Astrocyte (in vitro differentiated cells and primary cell): ENCODE measurements around the gene LUZP2. TPM values are rescaled to one million over a fixed set of nuclear protein-coding genes. Genes with fewer than 3 reads are reported as not detected.

Experiments used
- DNase-seq: peaks from one replicate; pipeline ENCODE4 v3.0.0-alpha.2; 2010; ENCODE audit warnings: low read depth
- FAIRE-seq: peaks from 2 replicates; lab custom pipeline; 2011; peaks lifted over from hg19 to GRCh38; lab: Jason Lieb, UNC
- H2AFZ ChIP-seq: 2 replicates; pipeline ENCODE4 v1.6.0; 2012; ENCODE audit warnings: low read depth, low read length, inconsistent platforms
- H3K27ac ChIP-seq: 2 replicates; pipeline ENCODE4 v1.5.1; 2011; ENCODE audit warnings: low read depth, low read length, inconsistent platforms
- H3K27me3 ChIP-seq: 2 replicates; pipeline ENCODE4 v1.6.0; 2011; ENCODE audit warnings: low read length, inconsistent platforms; ENCODE audit not compliant: insufficient read depth
- H3K36me3 ChIP-seq: 2 replicates; pipeline ENCODE4 v1.5.1; 2011; ENCODE audit warnings: low read length, inconsistent platforms; ENCODE audit not compliant: insufficient read depth
- H3K4me1 ChIP-seq: 2 replicates; pipeline ENCODE4 v1.5.1; 2011; ENCODE audit warnings: low read length, inconsistent platforms; ENCODE audit not compliant: insufficient read depth
- H3K4me2 ChIP-seq: 2 replicates; pipeline ENCODE4 v1.6.0; 2012; ENCODE audit warnings: low read length, inconsistent platforms
- H3K4me3 ChIP-seq: 2 replicates; pipeline ENCODE4 v1.5.1; 2011; ENCODE audit warnings: low read depth, mild to moderate bottlenecking, low read length, inconsistent platforms; ENCODE audit not compliant: insufficient read depth
- H3K79me2 ChIP-seq: 2 replicates; pipeline ENCODE4 v1.6.0; 2012; ENCODE audit warnings: mild to moderate bottlenecking, low read length, inconsistent platforms; ENCODE audit not compliant: insufficient read depth
- H3K9ac ChIP-seq: 2 replicates; pipeline ENCODE4 v1.6.0; 2012; ENCODE audit warnings: mild to moderate bottlenecking, low read length, inconsistent platforms
- H3K9me3 ChIP-seq: 2 replicates; pipeline ENCODE4 v1.5.1; 2012; ENCODE audit warnings: low read depth, mild to moderate bottlenecking, low read length, inconsistent platforms; ENCODE audit not compliant: insufficient read depth
- H4K20me1 ChIP-seq: 2 replicates; pipeline ENCODE4 v1.6.0; 2012; ENCODE audit warnings: low read length, inconsistent platforms; ENCODE audit not compliant: insufficient read depth
- H3K27ac Mint-ChIP-seq: one replicate; pipeline ENCODE4 v1.8.0; 2021; ENCODE audit warnings: mild to moderate bottlenecking, mixed read lengths; ENCODE audit not compliant: unreplicated experiment
- H3K27me3 Mint-ChIP-seq: one replicate; pipeline ENCODE4 v1.8.0; 2021; ENCODE audit warnings: low read depth, mixed read lengths; ENCODE audit not compliant: unreplicated experiment
- H3K36me3 Mint-ChIP-seq: one replicate; pipeline ENCODE4 v1.8.0; 2021; ENCODE audit warnings: low read depth, mixed read lengths; ENCODE audit not compliant: unreplicated experiment
- H3K4me1 Mint-ChIP-seq: one replicate; pipeline ENCODE4 v1.8.0; 2021; ENCODE audit warnings: low read depth, mixed read lengths; ENCODE audit not compliant: unreplicated experiment
- H3K4me3 Mint-ChIP-seq: one replicate; pipeline ENCODE4 v1.8.0; 2021; ENCODE audit warnings: mild to moderate bottlenecking, moderate library complexity, mixed read lengths; ENCODE audit not compliant: unreplicated experiment
- H3K9me3 Mint-ChIP-seq: one replicate; pipeline ENCODE4 v1.8.0; 2021; ENCODE audit warnings: mild to moderate bottlenecking, mixed read lengths; ENCODE audit not compliant: unreplicated experiment
- EZH2 ChIP-seq: IDR thresholded peaks from 2 replicates; pipeline ENCODE4 v1.6.1; 2012; ENCODE audit warnings: mild to moderate bottlenecking, low read length, inconsistent platforms; ENCODE audit not compliant: insufficient read depth
- total RNA-seq: library from RNA; stranded (reverse); gene quantifications from 2 replicates; pipeline ENCODE4 v1.2.1, GENCODE V29; 2021
- TF ChIP-seq, protein P1 (sequence below): IDR thresholded peaks from 2 replicates; pipeline ENCODE4 v1.5.1; 2011; ENCODE audit warnings: low read depth, mild to moderate bottlenecking, inconsistent platforms, low read length, moderate library complexity; ENCODE audit not compliant: insufficient read depth

The LUZP2 gene
- total RNA-seq, 1 donor from 2014 or later = 2.3 TPM

DNA sequence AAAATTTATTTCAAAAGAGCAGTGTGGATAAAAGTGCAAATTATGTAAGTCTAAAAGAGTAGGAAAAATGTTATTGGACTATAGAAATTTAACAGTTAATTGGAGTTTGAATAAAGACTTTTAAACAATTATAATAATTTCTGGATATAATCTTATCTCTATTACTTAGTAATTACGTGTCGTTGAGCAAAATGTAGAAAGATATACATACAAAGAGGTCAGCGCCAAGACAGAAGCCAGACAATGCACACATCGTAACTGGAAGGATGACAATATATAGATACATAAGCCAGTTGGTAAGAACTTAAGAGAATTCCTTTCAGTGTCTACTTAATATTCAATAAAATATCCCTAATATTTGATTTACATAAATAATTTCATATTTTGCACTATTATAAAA, 157.0 kb downstream of the LUZP2 start:
- Histone ChIP-seq H3K4me2 (no peak overlapping the region), H3K4me3 (no peak overlapping the region), H3K27me3 (no peaks in the 10 kb centered on the region), H4K20me1 (no peaks in the 10 kb centered on the region), H2AFZ (no peak overlapping the region), H3K27ac (no peak overlapping the region), H3K9ac (no peak overlapping the region), H3K36me3 (no peaks in the 10 kb centered on the region), H3K9me3 (no peaks in the 10 kb centered on the region), H3K79me2 (no peaks in the 10 kb centered on the region), H3K4me1 (no peaks in the 10 kb centered on the region)
- Mint-ChIP-seq H3K4me3 (no peak overlapping the region), H3K4me1 (no peaks in the 10 kb centered on the region), H3K36me3 (peaks cover 1% of the 10 kb centered on the region), H3K27ac (no peak overlapping the region), H3K9me3 (peaks cover 2% of the 10 kb centered on the region), H3K27me3 (no peaks in the 10 kb centered on the region)
- DNase-seq (no peak), FAIRE-seq (no peak)
- TF ChIP-seq, protein P1, sequence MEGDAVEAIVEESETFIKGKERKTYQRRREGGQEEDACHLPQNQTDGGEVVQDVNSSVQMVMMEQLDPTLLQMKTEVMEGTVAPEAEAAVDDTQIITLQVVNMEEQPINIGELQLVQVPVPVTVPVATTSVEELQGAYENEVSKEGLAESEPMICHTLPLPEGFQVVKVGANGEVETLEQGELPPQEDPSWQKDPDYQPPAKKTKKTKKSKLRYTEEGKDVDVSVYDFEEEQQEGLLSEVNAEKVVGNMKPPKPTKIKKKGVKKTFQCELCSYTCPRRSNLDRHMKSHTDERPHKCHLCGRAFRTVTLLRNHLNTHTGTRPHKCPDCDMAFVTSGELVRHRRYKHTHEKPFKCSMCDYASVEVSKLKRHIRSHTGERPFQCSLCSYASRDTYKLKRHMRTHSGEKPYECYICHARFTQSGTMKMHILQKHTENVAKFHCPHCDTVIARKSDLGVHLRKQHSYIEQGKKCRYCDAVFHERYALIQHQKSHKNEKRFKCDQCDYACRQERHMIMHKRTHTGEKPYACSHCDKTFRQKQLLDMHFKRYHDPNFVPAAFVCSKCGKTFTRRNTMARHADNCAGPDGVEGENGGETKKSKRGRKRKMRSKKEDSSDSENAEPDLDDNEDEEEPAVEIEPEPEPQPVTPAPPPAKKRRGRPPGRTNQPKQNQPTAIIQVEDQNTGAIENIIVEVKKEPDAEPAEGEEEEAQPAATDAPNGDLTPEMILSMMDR = no peak
- TF ChIP-seq EZH2 = no peak

DNA sequence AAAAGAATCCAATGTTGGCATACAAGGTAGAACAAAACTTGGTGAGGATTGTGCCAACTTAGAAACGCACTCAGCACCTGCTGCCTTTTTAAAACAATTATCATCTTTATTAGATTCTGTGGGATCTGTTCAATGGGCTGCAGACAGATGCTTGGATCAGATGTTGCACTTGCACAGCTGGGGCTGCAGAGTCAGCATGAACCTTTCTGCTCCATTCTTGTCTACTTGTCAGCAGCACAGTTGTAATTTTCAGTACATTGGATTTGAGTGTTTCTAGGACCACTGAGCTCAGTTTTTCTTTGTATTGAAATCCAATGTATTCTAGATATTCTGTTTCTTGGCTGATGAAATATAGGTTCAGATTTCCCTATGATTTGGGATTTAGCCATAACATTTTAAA, 164.5 kb downstream of the LUZP2 start:
- no peak overlapping the region for H3K27ac ChIP-seq
- H3K36me3 ChIP-seq = no peaks in the 10 kb centered on the region
- no peak overlapping the region for H2AFZ ChIP-seq
- no peak overlapping the region for H3K9ac ChIP-seq
- no peaks in the 10 kb centered on the region for H3K4me1 ChIP-seq
- no peaks in the 10 kb centered on the region for H3K27me3 ChIP-seq
- DNase-seq = no peak
- H3K4me2 ChIP-seq = no peak overlapping the region
- peaks cover 7% of the 10 kb centered on the region for H3K9me3 Mint-ChIP-seq
- no peaks in the 10 kb centered on the region for H3K4me1 Mint-ChIP-seq
- peaks cover 1% of the 10 kb centered on the region for H3K36me3 Mint-ChIP-seq
- TF ChIP-seq, protein P1 = no peak
- TF ChIP-seq EZH2 = no peak
- H3K79me2 ChIP-seq = no peaks in the 10 kb centered on the region
- H3K9me3 ChIP-seq = peaks cover 2% of the 10 kb centered on the region
- no peak overlapping the region for H3K4me3 Mint-ChIP-seq
- H3K27ac Mint-ChIP-seq = no peak overlapping the region
- no peak overlapping the region for H3K4me3 ChIP-seq
- no peak for FAIRE-seq
- H4K20me1 ChIP-seq = no peaks in the 10 kb centered on the region
- H3K27me3 Mint-ChIP-seq = no peaks in the 10 kb centered on the region

DNA sequence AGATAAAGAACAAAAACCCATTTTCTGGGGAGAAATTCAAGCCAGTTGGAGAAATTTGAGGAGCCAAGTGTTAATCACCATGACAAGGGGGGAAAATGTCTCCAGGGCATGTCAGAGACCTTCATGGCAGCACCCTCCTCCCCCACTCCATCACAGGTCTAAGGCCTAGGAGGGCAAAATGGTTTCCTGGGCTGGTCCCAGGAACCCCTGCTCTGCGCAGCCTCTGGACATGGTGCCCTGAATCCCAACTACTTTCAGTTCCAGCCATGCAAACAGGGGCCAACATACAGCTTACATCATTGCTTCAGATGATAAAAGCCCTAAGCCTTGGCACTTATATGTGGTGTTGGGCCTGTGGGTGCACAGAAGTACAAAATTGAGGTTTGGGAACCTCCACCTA, 167.5 kb downstream of the LUZP2 start:
- H3K36me3 ChIP-seq = no peaks in the 10 kb centered on the region
- Mint-ChIP-seq H3K27me3 (no peaks in the 10 kb centered on the region), H3K4me1 (no peaks in the 10 kb centered on the region), H3K36me3 (no peaks in the 10 kb centered on the region), H3K9me3 (peaks cover 5% of the 10 kb centered on the region), H3K4me3 (no peak overlapping the region), H3K27ac (no peak overlapping the region)
- no peaks in the 10 kb centered on the region for H3K4me1 ChIP-seq
- no peaks in the 10 kb centered on the region for H4K20me1 ChIP-seq
- no peaks in the 10 kb centered on the region for H3K27me3 ChIP-seq
- no peak overlapping the region for H3K9ac ChIP-seq
- no peak for DNase-seq
- peaks cover 2% of the 10 kb centered on the region for H3K9me3 ChIP-seq
- TF ChIP-seq EZH2 = no peak
- TF ChIP-seq, protein P1 = no peak
- H3K4me3 ChIP-seq = no peak overlapping the region
- no peak overlapping the region for H3K27ac ChIP-seq
- no peak for FAIRE-seq
- no peak overlapping the region for H2AFZ ChIP-seq
- H3K79me2 ChIP-seq = no peaks in the 10 kb centered on the region
- no peak overlapping the region for H3K4me2 ChIP-seq
